VCaP (cell line): ENCODE measurements around the gene KRTAP3-3.

Source experiments
- H3K27ac ChIP-seq: fragments of 450-650 bp; 2 replicates; pipeline ENCODE4 v1.5.1; 2017
- TF ChIP-seq, protein P1 (sequence below): fragments of 450-650 bp; conservative IDR thresholded peaks from 2 replicates; pipeline ENCODE4 v1.5.1; 2017; ENCODE audit warnings: mild to moderate bottlenecking, moderate library complexity

KRTAP3-3 gene

DNA sequence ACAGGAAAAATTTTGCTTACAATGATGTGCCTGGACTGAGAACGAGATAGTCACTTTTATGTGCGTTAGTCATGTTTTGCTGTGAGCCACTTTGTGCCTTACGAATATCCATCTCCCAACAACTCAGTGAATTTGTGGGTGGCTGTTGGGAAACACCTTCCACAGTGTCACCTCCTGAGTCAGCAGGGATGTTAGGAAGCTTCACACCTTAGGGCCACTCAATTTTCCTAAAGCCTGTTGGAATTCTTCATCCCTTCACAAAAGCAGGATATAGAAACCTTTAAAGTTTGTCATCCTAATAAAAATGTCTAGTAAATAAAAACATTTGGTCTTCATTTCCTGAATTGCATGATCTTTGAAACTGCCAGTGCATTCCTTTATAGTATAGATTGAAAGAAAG lies 19.2 kb upstream of the KRTAP3-3 start:
- H3K27ac ChIP-seq: no peak overlapping the region
- TF ChIP-seq, protein P1, sequence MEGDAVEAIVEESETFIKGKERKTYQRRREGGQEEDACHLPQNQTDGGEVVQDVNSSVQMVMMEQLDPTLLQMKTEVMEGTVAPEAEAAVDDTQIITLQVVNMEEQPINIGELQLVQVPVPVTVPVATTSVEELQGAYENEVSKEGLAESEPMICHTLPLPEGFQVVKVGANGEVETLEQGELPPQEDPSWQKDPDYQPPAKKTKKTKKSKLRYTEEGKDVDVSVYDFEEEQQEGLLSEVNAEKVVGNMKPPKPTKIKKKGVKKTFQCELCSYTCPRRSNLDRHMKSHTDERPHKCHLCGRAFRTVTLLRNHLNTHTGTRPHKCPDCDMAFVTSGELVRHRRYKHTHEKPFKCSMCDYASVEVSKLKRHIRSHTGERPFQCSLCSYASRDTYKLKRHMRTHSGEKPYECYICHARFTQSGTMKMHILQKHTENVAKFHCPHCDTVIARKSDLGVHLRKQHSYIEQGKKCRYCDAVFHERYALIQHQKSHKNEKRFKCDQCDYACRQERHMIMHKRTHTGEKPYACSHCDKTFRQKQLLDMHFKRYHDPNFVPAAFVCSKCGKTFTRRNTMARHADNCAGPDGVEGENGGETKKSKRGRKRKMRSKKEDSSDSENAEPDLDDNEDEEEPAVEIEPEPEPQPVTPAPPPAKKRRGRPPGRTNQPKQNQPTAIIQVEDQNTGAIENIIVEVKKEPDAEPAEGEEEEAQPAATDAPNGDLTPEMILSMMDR: no peak

DNA sequence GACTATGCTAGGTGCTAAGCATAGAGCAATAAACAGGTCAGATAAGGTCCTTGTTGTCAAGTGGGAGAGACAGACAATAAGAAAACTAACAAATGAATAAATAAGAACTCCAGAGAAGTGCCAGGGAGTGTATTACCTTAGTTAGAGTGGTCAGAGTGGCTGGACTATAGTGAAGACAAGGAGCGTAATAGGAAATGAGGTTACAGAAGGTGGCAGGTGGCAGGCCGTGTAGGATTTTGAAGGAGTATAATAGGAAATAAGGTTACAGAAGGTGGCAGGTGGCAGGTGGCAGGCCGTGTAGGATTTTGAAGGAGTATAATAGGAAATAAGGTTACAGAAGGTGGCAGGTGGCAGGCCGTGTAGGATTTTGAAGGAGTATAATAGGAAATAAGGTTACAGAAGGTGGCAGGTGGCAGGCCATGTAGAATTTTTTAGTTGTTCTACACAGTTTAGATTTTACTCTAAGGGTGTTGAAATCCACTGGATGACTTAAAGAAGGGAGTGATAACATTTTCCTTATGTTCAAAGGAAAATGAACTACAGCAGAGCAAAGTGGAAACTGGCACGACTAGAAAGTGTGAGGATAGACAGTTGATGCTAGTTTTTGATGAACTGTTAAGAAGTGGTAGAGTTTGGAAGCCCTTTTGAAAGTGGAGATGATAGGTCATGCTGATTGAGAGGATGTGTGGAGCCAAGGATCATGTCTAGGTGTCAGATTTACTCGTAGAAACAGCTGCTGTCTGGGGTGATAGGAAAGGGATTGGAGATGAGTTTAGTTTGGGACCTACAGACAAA lies 18.6 kb upstream of the KRTAP3-3 start:
- no peak overlapping the region for H3K27ac ChIP-seq
- TF ChIP-seq, protein P1: no peak

DNA sequence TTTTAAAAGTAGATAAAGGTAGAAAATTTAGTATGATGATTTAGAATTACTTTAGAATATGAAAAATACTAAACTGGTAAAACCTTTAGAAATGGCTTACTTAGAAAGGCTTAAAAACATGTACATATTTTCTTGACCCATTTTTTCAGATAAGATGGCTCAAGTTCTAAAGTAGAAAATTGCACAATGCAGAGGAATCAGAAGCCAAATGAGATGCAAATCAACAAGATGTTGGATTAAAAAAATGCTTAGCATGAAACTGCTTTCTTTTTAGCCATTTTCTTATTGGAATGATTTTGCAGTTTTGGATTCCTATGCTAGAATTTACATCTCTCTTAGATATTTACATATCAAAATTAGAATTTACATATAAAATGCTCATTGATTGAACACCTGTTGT lies 16.5 kb upstream of the KRTAP3-3 start:
- TF ChIP-seq, protein P1: no peak
- H3K27ac ChIP-seq: peak overlapping the region; percentile 61

DNA sequence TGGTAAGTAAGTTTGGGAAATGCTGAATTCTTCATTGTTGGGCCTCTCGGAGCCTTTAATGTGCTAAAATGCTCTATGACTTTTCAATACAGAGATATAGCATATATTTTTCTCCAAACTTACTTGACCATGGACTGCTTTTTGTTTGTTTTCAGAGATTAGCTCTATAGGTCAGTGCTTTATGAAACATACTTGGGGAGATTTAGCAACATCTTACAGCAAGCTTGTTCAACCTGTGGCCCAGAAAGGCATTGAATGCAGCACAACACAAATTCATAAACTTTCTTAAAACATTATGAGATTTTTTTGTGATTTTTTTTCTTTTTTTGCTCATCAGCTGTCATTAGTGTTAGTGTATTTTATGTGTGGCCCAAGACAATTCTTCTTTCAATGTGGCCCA lies 16.0 kb upstream of the KRTAP3-3 start:
- H3K27ac ChIP-seq: peak overlapping the region; percentile 61
- TF ChIP-seq, protein P1: no peak

DNA sequence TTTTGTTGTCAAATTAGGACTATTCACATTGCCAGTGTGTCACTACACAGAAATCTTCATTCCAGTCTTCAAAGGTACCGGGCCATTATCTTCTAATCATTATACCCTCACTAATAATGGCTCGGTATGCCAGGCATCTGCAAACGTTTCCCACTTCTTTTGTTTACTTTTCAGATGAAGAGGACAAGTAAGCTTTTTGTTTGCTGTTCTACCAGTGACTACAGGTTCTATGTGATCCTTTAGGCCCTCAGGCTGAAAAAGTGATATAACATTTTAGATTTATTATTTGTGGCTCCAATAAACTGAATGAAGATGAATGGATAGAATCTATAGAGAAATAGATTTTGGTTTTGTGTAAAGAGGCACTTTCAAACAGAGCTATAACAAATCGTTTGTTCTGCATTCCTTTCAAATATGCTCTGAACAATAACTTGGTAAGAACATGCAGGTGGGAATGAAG lies 15.4 kb upstream of the KRTAP3-3 start:
- TF ChIP-seq, protein P1: no peak
- peak overlapping the region; percentile 61 for H3K27ac ChIP-seq

- TF ChIP-seq, protein P1: no peak
- peak within 1 kb of the TSS; percentile 61 for H3K27ac ChIP-seq
Observed at GRCh38 chr17:41008811-41009210, 14.8 kb upstream of the KRTAP3-3 start, which contains the start of gene KRTAP3-1. Gene KRTAP3-1 (minus strand): TSS chr17:41009128. CDS start chr17:41009074, 54 bp downstream.

- H3K27ac ChIP-seq: no peak overlapping the region
- TF ChIP-seq, protein P1: no peak
Observed at GRCh38 chr17:41004397-41004796, 10.4 kb upstream of the KRTAP3-3 start.
